Stimulated activated CD8-positive, alpha-beta memory T cell treated with anti-CD3 and anti-CD28 coated beads, Interleukin-15, amount 100 ng/mL, for 24 hours (primary cell): ENCODE measurements around the gene PCDHB7.
"Not testable (repeated sequence)": the region's sequence is repeated elsewhere in the genome, so short reads cannot be mapped to it uniquely, and the experiment has no call there.

Experiments
- DNase-seq: peaks from one replicate; pipeline ENCODE4 v3.0.0-alpha.2; 2020; ENCODE audit warnings: low read depth

PCDHB7 gene

DNA sequence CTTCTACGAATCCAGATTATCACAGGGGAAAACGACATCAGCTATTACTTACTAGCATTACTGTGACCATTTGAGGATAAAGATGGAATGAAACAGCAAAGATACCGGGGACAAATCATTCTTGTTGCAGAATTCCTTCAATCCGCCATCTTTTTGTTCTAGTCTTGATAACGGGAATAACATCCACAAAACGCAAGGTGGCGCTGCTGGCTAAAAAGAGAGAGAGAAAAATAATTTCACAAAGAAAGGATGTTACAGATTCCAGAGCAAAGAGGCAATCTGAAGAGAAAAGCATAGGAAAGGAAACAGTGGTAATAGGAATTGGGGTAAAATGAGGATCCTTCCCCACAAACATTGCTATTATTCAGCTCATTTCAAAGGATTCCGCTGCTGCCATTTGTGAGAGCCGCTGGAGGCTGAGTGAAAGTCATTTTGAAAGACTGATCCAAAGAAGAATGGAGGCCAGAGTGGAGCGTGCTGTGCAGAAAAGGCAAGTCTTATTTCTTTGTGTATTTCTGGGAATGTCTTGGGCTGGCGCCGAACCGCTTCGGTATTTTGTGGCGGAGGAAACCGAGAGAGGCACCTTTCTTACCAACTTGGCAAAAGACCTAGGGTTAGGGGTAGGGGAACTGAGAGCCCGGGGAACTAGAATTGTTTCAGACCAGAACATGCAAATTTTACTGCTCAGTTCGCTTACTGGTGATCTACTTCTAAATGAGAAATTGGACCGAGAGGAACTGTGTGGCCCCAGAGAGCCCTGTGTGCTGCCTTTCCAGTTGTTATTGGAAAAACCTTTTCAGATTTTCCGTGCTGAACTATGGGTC is at the start of gene PCDHB7:
Gene PCDHB7, plus strand, starts transcription at position 264 of the 824 bp plus-strand sequence. Its CDS starts 192 bp downstream, at position 456.
- DNase-seq = no peak

DNA sequence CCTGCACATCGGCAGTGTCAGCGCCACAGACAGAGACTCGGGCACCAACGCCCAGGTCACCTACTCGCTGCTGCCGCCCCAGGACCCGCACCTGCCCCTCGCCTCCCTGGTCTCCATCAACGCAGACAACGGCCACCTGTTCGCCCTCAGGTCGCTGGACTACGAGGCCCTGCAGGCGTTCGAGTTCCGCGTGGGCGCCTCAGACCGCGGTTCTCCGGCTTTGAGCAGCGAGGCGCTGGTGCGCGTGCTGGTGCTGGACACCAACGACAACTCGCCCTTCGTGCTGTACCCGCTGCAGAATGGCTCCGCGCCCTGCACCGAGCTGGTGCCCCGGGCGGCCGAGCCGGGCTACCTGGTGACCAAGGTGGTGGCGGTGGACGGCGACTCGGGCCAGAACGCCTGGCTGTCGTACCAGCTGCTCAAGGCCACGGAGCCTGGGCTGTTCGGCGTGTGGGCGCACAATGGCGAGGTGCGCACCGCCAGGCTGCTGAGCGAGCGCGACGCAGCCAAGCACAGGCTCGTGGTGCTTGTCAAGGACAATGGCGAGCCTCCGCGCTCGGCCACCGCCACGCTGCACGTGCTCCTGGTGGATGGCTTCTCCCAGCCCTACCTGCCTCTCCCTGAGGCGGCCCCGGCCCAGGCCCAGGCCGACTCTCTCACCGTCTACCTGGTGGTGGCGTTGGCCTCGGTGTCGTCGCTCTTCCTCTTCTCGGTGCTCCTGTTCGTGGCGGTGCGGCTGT is 48.9 kb upstream of the PCDHB7 start:
- not testable (repeated sequence) for DNase-seq

DNA sequence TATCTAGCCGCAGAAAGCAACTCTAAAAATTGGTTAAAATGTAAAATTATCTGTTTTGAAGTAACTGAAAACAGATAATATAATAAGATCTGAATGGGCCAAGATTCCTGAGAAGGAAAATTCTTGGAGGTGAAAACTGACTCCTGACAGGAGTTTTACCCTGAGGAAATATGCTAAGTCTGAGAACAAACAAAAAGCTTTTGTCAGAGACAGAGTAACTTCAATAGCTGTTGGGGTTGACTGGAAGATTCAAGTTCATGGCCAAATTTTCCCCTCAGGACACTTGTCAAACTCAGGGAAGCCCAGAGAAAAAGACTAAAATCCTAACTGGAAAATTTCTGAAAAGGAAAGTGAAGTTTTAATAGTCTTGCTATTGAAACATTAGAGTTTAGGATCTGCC is 45.1 kb upstream of the PCDHB7 start:
- DNase-seq = no peak

DNA sequence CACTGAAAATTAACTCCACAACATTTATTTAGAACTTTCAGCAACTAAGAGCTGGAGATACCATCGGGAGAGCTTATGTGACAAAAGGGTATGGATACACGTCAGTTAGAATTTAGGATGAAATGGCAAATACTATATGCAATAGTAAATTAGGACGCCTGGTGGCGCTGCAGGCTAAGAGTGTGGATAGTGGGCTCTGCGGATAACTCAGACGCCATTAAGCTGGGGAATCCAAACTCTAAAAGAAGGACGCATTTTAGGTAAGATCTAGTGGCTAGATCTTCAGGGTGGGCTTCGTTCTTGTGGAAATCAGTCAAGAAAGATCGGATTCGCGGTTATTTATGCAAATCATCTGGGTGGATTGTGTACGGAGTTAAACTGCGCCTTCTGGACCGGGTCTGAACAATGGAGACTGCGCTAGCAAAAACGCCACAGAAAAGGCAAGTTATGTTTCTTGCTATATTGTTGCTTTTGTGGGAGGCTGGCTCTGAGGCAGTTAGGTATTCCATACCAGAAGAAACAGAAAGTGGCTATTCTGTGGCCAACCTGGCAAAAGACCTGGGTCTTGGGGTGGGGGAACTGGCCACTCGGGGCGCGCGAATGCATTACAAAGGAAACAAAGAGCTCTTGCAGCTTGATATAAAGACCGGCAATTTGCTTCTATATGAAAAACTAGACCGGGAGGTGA is 37.3 kb upstream of the PCDHB7 start, which contains the start of gene PCDHB5:
Gene PCDHB5, plus strand, starts transcription at position 177 of the 688 bp plus-strand sequence. Its CDS starts 229 bp downstream, at position 406.
- no peak for DNase-seq

DNA sequence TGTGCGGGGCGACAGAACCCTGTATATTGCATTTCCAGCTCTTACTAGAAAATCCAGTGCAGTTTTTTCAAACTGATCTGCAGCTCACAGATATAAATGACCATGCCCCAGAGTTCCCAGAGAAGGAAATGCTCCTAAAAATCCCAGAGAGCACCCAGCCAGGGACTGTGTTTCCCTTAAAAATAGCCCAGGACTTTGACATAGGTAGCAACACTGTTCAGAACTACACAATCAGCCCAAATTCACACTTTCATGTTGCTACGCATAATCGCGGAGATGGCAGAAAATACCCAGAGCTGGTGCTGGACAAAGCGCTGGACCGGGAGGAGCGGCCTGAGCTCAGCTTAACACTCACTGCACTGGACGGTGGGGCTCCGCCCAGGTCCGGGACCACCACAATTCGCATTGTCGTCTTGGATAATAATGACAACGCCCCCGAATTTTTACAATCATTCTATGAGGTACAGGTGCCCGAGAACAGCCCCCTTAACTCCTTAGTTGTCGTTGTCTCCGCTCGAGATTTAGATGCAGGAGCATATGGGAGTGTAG is 36.7 kb upstream of the PCDHB7 start:
- no peak for DNase-seq

DNA sequence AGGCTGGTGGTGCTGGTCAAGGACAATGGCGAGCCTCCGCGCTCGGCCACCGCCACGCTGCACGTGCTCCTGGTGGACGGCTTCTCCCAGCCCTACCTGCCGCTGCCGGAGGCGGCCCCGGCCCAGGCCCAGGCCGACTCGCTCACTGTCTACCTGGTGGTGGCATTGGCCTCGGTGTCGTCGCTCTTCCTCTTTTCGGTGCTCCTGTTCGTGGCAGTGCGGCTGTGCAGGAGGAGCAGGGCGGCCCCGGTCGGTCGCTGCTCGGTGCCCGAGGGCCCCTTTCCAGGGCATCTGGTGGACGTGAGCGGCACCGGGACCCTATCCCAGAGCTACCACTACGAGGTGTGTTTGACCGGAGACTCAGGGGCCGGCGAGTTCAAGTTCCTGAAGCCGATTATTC is 35.1 kb upstream of the PCDHB7 start:
- DNase-seq = not testable (repeated sequence)

DNA sequence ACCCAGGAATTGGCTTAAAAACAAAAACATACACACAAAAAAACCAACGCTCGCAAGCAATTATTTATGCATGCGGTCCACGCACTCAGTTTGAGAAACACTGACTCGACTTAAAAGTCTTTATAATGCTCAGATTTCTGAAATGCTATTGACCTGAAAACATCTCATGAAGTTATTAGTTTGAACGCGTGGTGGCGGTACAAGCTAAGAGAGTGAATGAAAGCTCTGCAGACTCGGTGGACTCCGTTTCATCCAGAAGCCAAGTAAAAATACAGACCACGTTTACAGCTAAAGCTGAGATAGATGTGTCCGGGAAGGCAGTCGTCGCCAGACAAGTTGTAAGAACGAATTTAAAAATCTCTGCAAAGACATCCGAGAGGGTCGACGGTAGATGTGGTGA is 22.6 kb upstream of the PCDHB7 start, which contains the start of gene PCDHB6:
Gene PCDHB6, plus strand, starts transcription at position 246 of the 400 bp plus-strand sequence. CDS start 201 bp downstream, outside the sequence.
- no peak for DNase-seq

DNA sequence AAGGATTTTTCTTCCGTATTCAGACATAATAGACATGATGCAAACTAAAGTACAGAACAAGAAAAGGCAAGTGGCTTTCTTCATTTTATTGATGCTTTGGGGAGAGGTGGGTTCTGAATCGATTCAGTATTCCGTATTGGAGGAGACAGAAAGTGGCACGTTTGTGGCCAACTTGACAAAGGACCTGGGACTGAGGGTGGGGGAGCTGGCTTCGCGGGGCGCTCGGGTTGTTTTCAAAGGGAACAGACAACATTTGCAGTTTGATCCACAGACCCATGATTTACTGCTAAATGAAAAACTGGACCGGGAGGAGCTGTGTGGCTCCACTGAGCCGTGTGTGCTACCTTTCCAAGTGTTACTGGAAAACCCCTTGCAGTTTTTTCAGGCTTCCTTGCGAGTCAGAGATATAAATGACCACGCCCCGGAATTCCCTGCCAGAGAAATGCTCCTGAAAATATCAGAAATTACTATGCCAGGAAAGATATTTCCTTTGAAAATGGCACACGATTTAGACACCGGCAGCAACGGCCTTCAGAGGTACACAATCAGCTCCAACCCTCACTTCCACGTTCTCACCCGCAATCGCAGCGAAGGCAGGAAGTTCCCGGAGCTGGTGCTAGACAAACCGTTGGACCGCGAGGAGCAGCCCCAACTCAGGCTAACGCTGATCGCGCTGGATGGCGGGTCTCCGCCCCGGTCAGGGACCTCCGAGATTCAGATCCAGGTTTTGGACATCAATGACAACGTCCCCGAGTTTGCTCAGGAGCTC is 22.0 kb upstream of the PCDHB7 start:
- DNase-seq = no peak

DNA sequence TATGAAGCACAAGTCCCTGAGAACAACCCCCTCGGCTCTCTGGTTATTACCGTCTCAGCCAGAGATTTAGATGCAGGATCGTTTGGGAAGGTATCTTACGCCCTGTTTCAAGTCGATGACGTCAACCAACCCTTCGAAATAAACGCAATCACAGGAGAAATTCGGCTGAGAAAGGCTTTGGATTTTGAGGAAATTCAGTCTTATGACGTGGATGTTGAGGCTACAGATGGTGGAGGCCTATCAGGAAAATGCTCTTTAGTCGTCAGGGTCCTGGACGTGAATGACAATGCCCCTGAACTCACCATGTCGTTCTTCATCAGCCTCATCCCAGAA is 21.5 kb upstream of the PCDHB7 start:
- DNase-seq = no peak

DNA sequence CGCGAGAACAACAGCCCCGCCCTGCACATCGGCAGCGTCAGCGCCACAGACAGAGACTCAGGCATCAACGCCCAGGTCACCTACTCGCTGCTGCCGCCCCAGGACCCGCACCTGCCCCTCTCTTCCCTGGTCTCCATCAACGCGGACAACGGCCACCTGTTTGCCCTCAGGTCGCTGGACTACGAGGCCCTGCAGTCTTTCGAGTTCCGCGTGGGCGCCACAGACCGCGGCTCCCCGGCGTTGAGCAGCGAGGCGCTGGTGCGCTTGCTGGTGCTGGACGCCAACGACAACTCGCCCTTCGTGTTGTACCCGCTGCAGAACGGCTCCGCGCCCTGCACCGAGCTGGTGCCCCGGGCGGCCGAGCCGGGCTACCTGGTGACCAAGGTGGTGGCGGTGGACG is 20.8 kb upstream of the PCDHB7 start:
- DNase-seq = not testable (repeated sequence)

DNA sequence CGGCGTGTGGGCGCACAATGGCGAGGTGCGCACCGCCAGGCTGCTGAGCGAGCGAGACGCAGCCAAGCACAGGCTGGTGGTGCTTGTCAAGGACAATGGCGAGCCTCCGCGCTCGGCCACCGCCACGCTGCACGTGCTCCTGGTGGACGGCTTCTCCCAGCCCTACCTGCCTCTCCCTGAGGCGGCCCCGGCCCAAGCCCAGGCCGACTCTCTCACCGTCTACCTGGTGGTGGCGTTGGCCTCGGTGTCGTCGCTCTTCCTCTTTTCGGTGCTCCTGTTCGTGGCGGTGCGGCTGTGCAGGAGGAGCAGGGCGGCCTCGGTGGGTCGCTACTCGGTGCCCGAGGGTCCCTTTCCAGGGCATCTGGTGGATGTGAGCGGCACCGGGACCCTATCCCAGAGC is 20.3 kb upstream of the PCDHB7 start:
- DNase-seq = not testable (repeated sequence)

DNA sequence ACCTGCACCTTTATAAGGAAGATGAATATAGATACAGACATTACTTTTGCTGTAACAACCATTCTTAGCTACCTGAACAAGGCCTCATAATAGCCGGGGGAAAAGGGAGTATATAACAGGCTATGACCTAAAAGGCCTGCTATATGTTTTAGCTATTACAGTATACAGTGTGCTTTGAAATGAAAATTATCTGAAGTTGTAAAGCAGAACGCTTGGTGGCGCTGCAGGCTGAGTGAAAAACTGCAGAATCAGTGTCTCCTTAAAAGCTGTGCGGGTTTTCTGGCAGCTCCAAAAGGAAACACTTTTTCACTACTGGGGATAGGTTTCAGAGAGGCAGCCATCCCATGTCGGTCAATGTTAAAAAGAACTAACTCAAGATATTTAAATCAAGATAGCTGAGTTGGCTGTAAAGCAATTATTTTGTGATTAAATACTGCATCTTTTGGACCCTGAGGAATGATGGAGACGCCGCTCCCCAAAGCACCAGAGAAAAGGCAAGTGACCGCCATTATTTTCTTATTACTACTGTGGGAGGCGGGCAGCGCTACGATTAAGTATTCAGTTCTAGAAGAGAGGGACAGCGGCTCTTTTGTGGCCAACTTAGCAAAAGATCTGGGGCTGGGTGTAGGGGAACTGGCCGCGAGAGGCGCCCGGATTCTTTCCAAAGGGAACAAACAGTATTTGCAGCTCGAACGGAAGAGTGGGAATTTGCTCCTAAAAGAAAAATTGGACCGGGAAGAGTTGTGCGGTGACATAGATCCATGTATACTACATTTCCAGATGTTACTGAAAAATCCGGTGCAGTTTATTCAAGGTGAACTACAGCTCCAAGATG is 16.7 kb upstream of the PCDHB7 start:
- no peak for DNase-seq

DNA sequence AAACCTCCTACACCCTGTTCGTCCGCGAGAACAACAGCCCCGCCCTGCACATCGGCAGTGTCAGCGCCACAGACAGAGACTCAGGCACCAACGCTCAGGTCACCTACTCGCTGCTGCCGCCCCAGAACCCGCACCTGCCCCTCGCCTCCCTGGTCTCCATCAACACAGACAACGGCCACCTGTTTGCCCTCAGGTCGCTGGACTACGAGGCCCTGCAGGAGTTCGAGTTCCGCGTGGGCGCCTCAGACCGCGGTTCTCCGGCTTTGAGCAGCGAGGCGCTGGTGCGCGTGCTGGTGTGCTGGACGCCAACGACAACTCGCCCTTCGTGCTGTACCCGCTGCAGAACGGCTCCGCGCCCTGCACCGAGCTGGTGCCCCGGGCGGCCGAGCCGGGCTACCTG is 15.1 kb upstream of the PCDHB7 start:
- DNase-seq = not testable (repeated sequence)

DNA sequence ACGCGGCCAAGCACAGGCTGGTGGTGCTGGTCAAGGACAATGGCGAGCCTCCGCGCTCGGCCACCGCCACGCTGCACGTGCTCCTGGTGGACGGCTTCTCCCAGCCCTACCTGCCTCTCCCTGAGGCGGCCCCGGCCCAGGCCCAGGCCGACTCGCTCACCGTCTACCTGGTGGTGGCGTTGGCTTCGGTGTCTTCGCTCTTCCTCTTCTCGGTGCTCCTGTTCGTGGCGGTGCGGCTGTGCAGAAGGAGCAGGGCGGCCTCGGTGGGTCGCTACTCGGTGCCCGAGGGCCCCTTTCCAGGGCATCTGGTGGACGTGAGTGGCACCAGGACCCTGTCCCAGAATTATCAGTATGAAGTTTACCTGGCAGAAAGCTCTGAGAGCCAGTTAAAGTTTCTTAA is 14.5 kb upstream of the PCDHB7 start:
- not testable (repeated sequence) for DNase-seq

DNA sequence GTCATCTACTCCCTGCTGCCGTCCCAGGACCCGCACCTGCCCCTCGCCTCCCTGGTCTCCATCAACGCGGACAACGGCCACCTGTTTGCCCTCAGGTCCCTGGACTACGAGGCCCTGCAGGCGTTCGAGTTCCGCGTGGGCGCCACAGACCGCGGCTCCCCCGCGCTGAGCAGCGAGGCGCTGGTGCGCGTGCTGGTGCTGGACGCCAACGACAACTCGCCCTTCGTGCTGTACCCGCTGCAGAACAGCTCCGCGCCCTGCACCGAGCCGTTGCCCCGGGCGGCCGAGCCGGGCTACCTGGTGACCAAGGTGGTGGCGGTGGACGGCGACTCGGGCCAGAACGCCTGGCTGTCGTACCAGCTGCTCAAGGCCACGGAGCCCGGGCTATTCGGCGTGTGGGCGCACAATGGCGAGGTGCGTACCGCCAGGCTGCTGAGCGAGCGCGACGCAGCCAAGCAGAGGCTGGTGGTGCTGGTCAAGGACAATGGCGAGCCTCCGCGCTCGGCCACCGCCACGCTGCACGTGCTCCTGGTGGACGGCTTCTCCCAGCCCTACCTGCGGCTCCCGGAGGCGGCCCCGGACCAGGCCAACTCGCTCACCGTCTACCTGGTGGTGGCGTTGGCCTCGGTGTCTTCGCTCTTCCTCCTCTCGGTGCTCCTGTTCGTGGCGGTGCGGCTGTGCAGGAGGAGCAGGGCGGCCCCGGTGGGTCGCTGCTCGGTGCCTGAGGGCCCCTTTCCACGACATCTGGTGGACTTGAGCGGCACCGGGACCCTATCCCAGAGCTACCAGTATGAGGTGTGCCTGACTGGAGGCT is 2.1 kb downstream of the PCDHB7 start:
- DNase-seq = not testable (repeated sequence)

DNA sequence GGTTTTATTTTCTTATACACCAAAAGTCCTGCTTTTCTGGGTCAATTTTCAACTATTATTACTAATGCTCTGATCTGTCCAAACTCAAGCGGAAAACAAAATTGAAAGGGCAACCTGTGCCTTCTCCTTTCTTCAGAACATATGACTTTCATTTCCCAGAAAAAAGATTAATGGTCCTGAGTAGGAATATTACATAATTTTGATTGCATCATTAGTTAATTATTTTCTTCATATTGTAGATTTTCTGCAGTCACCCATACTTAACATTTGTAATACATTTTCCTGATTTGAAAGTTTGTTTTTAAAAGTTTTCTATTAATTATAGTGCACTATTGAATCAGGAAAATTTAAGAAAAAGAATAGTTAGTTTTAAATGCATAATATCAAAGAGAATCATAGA is 3.5 kb downstream of the PCDHB7 start:
- no peak for DNase-seq

DNA sequence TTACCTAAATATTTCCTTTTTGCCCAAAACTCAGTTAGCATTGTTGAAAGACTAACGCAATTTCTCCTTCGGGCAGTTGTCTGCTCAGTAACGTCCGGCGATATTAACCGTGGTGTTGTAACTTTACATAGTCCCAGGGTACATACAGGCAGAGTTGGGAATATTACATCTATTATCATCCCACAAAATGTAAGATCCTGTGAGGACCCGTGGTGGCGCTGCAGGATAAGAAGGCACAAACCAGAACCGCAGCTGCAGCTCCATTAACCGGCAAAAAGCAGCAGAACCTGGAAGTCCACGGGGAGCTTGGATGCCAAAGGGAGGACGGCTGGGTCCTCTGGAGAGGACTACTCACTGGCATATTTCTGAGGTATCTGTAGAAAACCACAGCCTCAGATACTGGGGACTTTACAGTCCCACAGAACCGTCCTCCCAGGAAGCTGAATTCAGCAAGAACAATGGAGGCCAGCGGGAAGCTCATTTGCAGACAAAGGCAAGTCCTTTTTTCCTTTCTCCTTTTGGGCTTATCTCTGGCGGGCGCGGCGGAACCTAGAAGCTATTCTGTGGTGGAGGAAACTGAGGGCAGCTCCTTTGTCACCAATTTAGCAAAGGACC is 5.2 kb downstream of the PCDHB7 start, which contains the start of gene PCDHB8:
Gene PCDHB8, plus strand, starts transcription at position 214 of the 615 bp plus-strand sequence. Its CDS starts 245 bp downstream, at position 459.
- DNase-seq = not testable (repeated sequence)

DNA sequence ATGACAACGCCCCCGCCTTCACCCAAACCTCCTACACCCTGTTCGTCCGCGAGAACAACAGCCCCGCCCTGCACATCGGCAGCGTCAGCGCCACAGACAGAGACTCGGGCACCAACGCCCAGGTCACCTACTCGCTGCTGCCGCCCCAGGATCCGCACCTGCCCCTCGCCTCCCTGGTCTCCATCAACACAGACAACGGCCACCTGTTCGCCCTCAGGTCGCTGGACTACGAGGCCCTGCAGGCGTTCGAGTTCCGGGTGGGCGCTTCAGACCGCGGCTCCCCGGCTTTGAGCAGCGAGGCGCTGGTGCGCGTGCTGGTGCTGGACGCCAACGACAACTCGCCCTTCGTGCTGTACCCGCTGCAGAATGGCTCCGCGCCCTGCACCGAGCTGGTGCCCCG is 6.9 kb downstream of the PCDHB7 start:
- not testable (repeated sequence) for DNase-seq

DNA sequence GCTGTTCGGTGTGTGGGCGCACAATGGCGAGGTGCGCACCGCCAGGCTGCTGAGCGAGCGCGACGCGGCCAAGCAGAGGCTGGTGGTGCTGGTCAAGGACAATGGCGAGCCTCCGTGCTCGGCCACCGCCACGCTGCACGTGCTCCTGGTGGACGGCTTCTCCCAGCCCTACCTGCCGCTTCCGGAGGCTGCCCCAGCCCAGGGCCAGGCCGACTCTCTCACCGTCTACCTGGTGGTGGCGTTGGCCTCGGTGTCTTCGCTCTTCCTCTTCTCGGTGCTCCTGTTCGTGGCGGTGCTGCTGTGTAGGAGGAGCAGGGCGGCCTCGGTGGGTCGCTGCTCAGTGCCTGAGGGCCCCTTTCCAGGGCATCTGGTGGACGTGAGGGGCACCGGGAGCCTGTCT is 7.4 kb downstream of the PCDHB7 start:
- DNase-seq = not testable (repeated sequence)
